Measurements from ENCODE around the gene RAMACL.

The RAMACL gene

GRCh38 chr6:166573511-166574216, 12.8 kb downstream of the RAMACL start:
- no peak for DNase-seq

GRCh38 chr6:166572370-166573261, 13.9 kb downstream of the RAMACL start:
- no peak for DNase-seq

- no peak for DNase-seq
Observed at GRCh38 chr6:166570929-166571713, 15.4 kb downstream of the RAMACL start.

GRCh38 chr6:166569206-166569605, 17.3 kb downstream of the RAMACL start:
- DNase-seq, result no peak

GRCh38 chr6:166567813-166568212, 18.7 kb downstream of the RAMACL start:
- no peak for DNase-seq

- DNase-seq, result no peak
Observed at GRCh38 chr6:166567107-166567506, 19.4 kb downstream of the RAMACL start.

- no peak for DNase-seq
Observed at GRCh38 chr6:166566026-166567011, 20.2 kb downstream of the RAMACL start.

GRCh38 chr6:166565084-166565967, 21.2 kb downstream of the RAMACL start:
- DNase-seq, result no peak

GRCh38 chr6:166563805-166564204, 22.7 kb downstream of the RAMACL start:
- DNase-seq, result no peak

- no peak for DNase-seq
Observed at GRCh38 chr6:166563200-166563599, 23.3 kb downstream of the RAMACL start.

GRCh38 chr6:166562726-166563125, 23.8 kb downstream of the RAMACL start:
- no peak for DNase-seq

GRCh38 chr6:166561771-166562359, 24.6 kb downstream of the RAMACL start:
- no peak for DNase-seq

GRCh38 chr6:166560222-166560621, 26.3 kb downstream of the RAMACL start:
- no peak for DNase-seq

GRCh38 chr6:166559662-166560061, 26.8 kb downstream of the RAMACL start:
- DNase-seq, result no peak

- no peak for DNase-seq
Observed at GRCh38 chr6:166559211-166559610, 27.3 kb downstream of the RAMACL start.

- DNase-seq, result no peak
Observed at GRCh38 chr6:166558156-166559005, 28.1 kb downstream of the RAMACL start.

GRCh38 chr6:166556863-166557322, 29.6 kb downstream of the RAMACL start:
- DNase-seq, result no peak

GRCh38 chr6:166556336-166556735, 30.1 kb downstream of the RAMACL start:
- DNase-seq, result no peak

- no peak for DNase-seq
Observed at GRCh38 chr6:166555086-166555485, 31.4 kb downstream of the RAMACL start.
